Ishikawa (cell line): ENCODE data around the gene DLD.

ENCODE experiments used
- CEBPB ChIP-seq: IDR thresholded peaks from 2 replicates; pipeline ENCODE4 v1.6.1; 2012
- CREB1 ChIP-seq: IDR thresholded peaks from 2 replicates; pipeline ENCODE4 v1.6.1; 2012; ENCODE audit warnings: low read depth
- EGR1 ChIP-seq: IDR thresholded peaks from 2 replicates; pipeline ENCODE4 v1.6.1; 2012
- EP300 ChIP-seq: IDR thresholded peaks from 2 replicates; pipeline ENCODE4 v1.6.1; 2012; ENCODE audit warnings: borderline replicate concordance
- FOXM1 ChIP-seq: IDR thresholded peaks from 2 replicates; pipeline ENCODE4 v1.6.1; 2012; ENCODE audit warnings: low read depth, borderline replicate concordance
- MAX ChIP-seq: IDR thresholded peaks from 2 replicates; pipeline ENCODE4 v1.6.1; 2012
- NFIC ChIP-seq: IDR thresholded peaks from 2 replicates; pipeline ENCODE4 v1.6.1; 2012
- RAD21 ChIP-seq: IDR thresholded peaks from 2 replicates; pipeline ENCODE4 v1.6.1; 2012; ENCODE audit warnings: low read depth
- REST ChIP-seq: IDR thresholded peaks from 2 replicates; pipeline ENCODE4 v1.6.1; 2012; ENCODE audit warnings: low read depth, mild to moderate bottlenecking
- TAF1 ChIP-seq: IDR thresholded peaks from 2 replicates; pipeline ENCODE4 v1.6.1; 2012; ENCODE audit warnings: low read depth, mild to moderate bottlenecking
- TCF12 ChIP-seq: IDR thresholded peaks from 2 replicates; pipeline ENCODE4 v1.6.1; 2012; ENCODE audit warnings: low read depth
- TEAD4 ChIP-seq: IDR thresholded peaks from 2 replicates; pipeline ENCODE4 v1.6.1; 2012
- USF1 ChIP-seq: IDR thresholded peaks from 2 replicates; pipeline ENCODE4 v1.6.1; 2012
- YY1 ChIP-seq: IDR thresholded peaks from 2 replicates; pipeline ENCODE4 v1.6.1; 2012; ENCODE audit warnings: low read depth
- ZBTB7A ChIP-seq: IDR thresholded peaks from 2 replicates; pipeline ENCODE4 v1.6.1; 2012; ENCODE audit warnings: low read depth

The DLD gene

GRCh38 chr7:107967420-107967819 lies 76.4 kb downstream of the DLD start:
- TF ChIP-seq NFIC (no peak), TAF1 (no peak), TCF12 (no peak), CREB1 (no peak), FOXM1 (no peak), USF1 (no peak), ZBTB7A (no peak), REST (no peak), MAX (no peak), RAD21 (no peak), CEBPB (no peak), EP300 (no peak), TEAD4 (no peak), EGR1 (no peak), YY1 (no peak)

GRCh38 chr7:107968449-107968848 lies 77.5 kb downstream of the DLD start:
- TF ChIP-seq YY1: no peak
- no peak for TF ChIP-seq USF1
- no peak for TF ChIP-seq RAD21
- TF ChIP-seq ZBTB7A: no peak
- TF ChIP-seq NFIC: no peak
- TF ChIP-seq TCF12: no peak
- no peak for TF ChIP-seq FOXM1
- no peak for TF ChIP-seq CREB1

GRCh38 chr7:107969856-107970255 lies 78.9 kb downstream of the DLD start:
- TF ChIP-seq ZBTB7A (no peak), CREB1 (no peak), TAF1 (no peak), EGR1 (no peak), MAX (no peak), EP300 (no peak), RAD21 (no peak), TCF12 (no peak), TEAD4 (no peak), USF1 (no peak), CEBPB (no peak), YY1 (no peak), NFIC (no peak), FOXM1 (no peak), REST (no peak)
